T-helper 1 cell treated with Interleukin-12 subunit alpha and Interleukin-12 subunit beta and Interleukin-4 antibody, amounts not matched to agents 30 ng/mL and 1 ng/mL, for 36 hours (primary cell): Measurements from ENCODE around the gene POLD1. TPM values are rescaled to one million over a fixed set of nuclear protein-coding genes. Genes with fewer than 3 reads are reported as not detected.

Experiments
- intact Hi-C: fragments of 100-400 bp; cut with micrococcal nuclease; formaldehyde crosslinking; loops from one replicate; pipeline ENCODE4 v1.15.1; 2024
- total RNA-seq: library from RNA; stranded (reverse); gene quantifications from 2 replicates; pipeline ENCODE4 v1.2.3, GENCODE V29; 2022

Gene POLD1
- total RNA-seq, 1 donor from 2014 or later = 105 TPM

- intact Hi-C loops = no loop called here
Observed at GRCh38 chr19:50416034-50416977, 32.2 kb downstream of the POLD1 start.

DNA sequence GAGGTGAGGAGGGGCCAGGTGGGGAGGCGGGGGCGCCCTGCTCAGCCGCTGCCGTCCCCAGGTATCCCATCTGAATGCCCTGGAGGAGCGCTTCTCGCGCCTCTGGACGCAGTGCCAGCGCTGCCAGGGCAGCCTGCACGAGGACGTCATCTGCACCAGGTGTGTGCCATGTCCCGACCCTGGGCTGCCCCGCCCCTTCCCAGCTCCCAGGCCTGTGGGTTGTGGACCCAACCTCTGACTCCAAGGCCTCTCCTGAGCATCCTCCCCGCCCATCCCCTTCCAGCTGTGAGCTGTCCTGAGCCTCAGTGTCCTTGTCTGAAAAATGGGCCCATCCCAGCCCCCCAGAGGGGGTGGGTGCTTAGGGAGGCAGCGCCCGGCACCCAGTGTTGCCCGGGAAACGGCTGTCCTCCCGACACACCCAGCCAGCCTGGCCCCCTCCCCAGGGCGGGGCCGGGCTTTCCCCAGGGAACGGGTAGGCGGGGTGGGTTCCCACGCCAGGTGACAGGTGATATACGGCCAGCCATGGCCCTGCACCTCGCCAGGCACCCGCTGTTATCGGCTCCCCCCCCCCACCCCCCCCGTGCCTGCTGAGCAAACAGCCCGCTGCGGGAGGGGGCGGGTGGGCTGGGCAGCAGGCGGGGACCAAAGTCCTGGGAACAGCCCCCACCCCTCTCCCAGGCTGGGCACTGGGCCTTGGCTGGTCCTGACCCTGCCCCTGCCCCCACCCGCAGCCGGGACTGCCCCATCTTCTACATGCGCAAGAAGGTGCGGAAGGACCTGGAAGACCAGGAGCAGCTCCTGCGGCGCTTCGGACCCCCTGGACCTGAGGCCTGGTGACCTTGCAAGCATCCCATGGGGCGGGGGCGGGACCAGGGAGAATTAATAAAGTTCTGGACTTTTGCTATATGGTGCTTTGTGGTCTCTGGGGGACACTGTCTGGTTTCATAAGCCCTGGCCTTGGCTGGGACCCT lies 33.2 kb downstream of the POLD1 start:
- intact Hi-C loops = no loop called here

GRCh38 chr19:50418176-50419021 lies 34.3 kb downstream of the POLD1 start, which contains the start of gene SPIB:
TSS of gene SPIB (plus strand) at chr19:50418938. CDS start at chr19:50418963, 25 bp downstream.
- intact Hi-C loops = no loop called here

GRCh38 chr19:50419022-50419579 lies 35.0 kb downstream of the POLD1 start:
- intact Hi-C loops = no loop called here

DNA sequence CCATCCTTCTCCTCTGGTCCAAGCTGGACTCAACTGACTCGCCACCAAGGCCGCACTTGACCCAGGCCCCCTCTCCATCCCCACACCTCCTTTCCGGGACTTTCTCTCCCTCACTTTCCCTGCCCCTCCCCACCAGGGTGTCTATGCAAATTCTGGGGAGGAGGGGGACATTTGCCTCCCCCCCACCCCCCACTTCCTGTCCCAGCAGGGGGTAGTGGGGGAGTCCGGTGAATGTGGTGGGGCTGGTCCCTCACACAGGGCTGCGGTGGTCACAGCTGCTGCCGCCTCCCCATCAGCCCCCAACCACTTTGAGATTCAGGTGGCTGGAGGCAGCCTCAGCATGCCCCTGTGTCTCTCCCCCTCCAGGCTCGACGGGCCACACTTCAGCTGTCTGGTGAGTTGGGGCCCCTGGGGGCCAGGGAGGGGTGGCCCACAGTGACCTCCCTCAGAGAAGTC lies 35.5 kb downstream of the POLD1 start:
- intact Hi-C loops = no loop called here

- intact Hi-C loops = no loop called here
Observed at GRCh38 chr19:50420127-50420526, 36.0 kb downstream of the POLD1 start.

DNA sequence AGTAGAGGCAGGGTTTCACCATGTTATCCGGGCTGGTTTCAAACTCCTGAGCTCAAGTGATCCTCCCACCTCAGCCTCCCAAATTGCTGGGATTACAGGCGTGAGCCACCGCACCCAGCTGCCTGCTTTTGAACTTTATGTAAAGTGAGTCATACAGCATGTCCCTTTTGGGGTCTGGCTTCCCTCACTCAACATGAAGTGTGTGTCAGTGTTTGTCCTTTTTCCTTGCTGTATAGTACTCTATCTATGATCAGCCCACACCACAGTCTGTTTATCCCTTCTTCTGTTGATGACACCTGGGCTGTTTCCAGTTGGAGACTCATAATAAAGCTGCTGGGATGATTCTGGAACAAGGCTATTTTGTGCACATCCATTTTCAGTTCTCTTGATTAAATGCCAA lies 36.7 kb downstream of the POLD1 start:
- intact Hi-C loops = no loop called here

GRCh38 chr19:50422397-50423278 lies 38.5 kb downstream of the POLD1 start:
- intact Hi-C loops = no loop called here

DNA sequence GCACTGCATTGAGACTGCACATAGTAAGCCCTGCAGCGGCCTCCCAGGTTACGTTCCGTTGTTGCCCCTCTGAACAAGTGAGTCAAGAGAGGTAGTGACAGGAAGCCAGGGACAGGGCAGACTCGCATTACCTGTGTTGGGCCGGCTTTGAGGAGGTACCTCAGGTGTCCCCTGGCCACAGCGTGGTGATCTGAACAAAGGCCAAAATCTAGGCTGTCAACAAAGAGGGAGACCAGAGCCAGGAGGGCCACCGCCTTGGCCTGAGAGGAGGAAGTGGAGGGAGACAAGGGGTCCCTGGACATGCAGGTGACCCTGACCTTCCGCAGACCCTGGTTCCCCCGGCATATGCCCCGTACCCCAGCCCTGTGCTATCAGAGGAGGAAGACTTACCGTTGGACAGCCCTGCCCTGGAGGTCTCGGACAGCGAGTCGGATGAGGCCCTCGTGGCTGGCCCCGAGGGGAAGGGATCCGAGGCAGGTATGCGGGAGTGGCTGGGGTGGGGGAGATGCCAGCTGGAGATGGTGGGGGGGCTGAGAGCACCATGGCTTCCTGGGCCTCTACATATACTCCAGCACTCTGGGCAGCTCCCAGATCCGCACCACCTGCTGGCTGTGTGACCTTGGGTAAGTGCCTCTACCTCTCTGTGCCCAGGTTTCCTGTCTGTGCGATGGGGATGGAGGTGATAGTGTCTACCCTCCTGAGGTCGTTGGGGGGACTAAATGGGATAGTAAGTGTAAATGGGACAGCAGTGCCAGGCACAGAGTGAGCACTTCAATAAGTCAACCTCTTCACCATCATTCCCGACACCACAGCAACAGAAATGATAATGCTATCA lies 39.3 kb downstream of the POLD1 start:
- intact Hi-C loops = no loop called here

GRCh38 chr19:50425581-50425980 lies 41.4 kb downstream of the POLD1 start:
- intact Hi-C loops = no loop called here

GRCh38 chr19:50427318-50427925 lies 43.3 kb downstream of the POLD1 start:
- intact Hi-C loops = no loop called here

DNA sequence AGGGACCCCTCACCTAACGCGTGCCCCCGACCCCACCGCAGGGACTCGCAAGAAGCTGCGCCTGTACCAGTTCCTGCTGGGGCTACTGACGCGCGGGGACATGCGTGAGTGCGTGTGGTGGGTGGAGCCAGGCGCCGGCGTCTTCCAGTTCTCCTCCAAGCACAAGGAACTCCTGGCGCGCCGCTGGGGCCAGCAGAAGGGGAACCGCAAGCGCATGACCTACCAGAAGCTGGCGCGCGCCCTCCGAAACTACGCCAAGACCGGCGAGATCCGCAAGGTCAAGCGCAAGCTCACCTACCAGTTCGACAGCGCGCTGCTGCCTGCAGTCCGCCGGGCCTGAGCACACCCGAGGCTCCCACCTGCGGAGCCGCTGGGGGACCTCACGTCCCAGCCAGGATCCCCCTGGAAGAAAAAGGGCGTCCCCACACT lies 43.9 kb downstream of the POLD1 start:
- intact Hi-C loops = no loop called here

DNA sequence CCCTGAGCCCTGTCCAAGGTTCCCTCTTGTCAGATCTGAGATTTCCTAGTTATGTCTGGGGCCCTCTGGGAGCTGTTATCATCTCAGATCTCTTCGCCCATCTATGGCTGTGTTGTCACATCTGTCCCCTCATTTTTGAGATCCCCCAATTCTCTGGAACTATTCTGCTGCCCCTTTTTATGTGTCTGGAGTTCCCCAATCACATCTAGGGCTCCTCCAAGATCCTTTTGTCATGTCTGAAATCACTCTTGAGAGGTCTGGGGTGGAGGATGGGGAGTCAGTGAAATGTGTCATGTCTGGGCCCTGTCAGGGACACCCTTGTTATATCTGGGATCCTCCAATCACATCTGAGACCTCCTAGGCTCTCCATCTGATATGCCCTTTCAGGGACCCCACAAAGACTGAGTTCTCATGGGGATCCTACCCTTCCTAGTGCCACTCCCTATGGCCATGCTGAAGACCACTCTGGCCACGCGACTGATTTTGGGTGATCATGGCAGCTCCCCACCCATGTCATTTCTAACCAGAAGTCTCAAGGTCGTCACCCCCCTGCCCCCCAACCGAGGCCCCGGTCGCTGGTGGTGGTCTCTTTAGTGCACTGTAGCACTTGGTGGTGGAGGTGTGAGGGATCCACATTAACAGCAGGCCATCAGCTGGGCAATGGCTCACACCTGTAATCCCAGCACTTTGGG lies 44.8 kb downstream of the POLD1 start:
- intact Hi-C loops = no loop called here

DNA sequence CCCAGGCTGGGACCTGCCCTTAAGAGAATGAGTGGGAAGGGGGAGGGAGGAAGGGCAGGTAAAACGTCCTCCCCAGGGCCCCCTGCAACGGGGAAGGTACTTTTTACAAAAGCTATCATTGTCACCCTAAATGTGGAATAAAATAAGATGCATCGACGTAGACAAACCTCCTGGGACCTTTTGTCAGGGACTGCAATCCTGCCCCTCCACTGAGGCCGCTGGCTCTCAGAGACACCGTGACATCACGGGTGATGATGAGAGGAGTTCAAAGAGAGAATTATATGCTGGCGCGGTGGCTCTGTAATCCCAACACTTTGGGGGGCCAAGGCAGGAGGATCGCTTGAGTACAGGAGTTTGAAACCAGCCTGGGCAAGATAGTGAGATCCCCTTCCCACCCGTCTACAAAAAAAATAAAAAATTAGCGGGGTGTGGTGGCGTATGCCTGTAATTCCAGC lies 46.8 kb downstream of the POLD1 start:
- intact Hi-C loops = loop anchor here (1.0 to 2.0 kb wide), 7 partner anchors 16 to 102 kb away; partner anchors contain the start of genes EMC10, GARIN5A, JOSD2 and KCNC3

DNA sequence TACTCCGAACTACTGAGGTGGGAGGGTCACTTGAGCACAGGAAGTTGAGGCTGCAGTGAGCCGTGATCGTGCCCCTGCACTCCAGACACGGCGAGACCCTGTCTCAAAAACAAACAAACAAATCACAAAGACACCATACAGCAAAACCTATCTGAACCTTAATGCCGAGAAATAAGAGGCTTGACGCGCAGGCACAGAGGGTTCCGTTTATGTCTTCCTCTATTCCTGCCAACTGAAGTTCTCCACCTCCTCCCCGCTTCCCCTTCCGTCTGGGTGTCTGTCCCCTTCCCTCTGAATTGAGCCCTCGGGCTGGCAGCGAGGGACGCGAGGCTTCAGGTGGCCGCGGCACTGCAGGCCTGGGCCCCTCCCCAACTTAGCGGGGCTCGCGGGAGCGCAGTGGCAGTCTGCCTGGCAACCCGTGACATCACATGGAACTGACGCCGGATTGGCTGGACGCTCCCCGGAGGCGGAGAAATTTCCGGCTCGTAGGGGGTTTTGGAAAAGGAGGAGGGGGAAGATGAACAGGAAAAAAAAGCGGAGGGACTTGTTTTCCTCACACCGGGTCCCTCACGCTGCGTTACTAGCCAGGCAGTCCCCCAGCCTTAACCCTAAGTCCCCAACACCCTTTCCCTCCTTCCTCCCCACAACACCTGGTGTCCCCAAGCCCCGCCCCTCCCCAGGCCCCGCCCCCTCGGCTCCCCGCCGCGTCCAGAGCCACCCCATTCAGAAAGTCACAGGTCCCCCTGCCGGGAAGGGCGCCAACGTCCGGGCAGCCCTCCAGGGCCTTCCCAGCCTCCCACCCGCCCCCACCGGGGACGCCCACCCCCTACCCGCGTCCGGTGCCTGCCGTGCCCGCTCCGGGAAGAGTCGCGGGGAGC lies 47.4 kb downstream of the POLD1 start:
- intact Hi-C loops = loop anchor here (1.0 to 2.0 kb wide), 7 partner anchors 17 to 102 kb away; partner anchors contain the start of genes EMC10, GARIN5A, JOSD2 and KCNC3
